Measurements from ENCODE around the gene PXYLP1. TPM values are rescaled to one million over a fixed set of nuclear protein-coding genes. Genes with fewer than 3 reads are reported as not detected.

Gene PXYLP1
- total RNA-seq, 3 donors from 2014 or later (not counting 1 experiment from before 2014, with no cell fraction given): 13.0 to 32.4 (median 21.7) TPM

DNA sequence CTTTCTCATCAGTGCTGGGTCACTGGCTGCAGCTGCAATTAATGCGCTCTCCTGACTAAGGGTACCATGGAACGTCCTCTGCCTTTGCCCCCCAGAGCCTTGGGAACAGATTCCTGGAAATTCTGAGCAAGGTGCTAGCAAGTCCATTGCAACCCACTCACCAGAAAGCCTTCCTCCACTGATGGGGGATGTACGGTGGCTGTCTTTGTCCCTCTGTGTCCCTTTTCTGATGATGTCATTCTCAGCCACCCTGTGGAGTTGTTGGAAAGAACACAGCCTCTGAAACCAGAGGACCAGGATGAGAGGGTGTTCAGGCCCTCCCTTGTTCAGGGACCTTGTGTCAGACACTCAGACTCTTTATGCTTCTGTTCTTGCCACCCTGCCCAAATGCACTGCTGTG, 98.6 kb downstream of the PXYLP1 start:
- H3K4me1 Mint-ChIP-seq: no peaks in the 10 kb centered on the region
- H3K36me3 Mint-ChIP-seq: no peaks in the 10 kb centered on the region
- no peak overlapping the region for H3K27ac Mint-ChIP-seq
- Histone ChIP-seq H3K36me3 (ENCODE audit: control insufficient read depth, insufficient read depth, low read length) (no peaks in the 10 kb centered on the region), H3K9me3 (ENCODE audit: control insufficient read depth, insufficient read depth, low read length) (no peaks in the 10 kb centered on the region), H3K27me3 (ENCODE audit: control insufficient read depth, insufficient read depth, low read length) (no peaks in the 10 kb centered on the region), H3K27ac (ENCODE audit: low read length) (no peak overlapping the region), H3K4me1 (ENCODE audit: control insufficient read depth, insufficient read depth, low read length) (no peaks in the 10 kb centered on the region), H3K4me3 (ENCODE audit: low read length) (no peak overlapping the region)
- H3K27me3 Mint-ChIP-seq (ENCODE audit: low read depth in 2 of 2): peaks cover 0 to 12% of the 10 kb centered on the region in 2 donors
- H3K4me3 Mint-ChIP-seq: no peak overlapping the region
- 95% methylated on average over 3 of the region's 3 CpGs for WGBS (ENCODE audit: insufficient coverage)
- intact Hi-C loops (cut with micrococcal nuclease): no loop called here
- TF ChIP-seq, protein P1, sequence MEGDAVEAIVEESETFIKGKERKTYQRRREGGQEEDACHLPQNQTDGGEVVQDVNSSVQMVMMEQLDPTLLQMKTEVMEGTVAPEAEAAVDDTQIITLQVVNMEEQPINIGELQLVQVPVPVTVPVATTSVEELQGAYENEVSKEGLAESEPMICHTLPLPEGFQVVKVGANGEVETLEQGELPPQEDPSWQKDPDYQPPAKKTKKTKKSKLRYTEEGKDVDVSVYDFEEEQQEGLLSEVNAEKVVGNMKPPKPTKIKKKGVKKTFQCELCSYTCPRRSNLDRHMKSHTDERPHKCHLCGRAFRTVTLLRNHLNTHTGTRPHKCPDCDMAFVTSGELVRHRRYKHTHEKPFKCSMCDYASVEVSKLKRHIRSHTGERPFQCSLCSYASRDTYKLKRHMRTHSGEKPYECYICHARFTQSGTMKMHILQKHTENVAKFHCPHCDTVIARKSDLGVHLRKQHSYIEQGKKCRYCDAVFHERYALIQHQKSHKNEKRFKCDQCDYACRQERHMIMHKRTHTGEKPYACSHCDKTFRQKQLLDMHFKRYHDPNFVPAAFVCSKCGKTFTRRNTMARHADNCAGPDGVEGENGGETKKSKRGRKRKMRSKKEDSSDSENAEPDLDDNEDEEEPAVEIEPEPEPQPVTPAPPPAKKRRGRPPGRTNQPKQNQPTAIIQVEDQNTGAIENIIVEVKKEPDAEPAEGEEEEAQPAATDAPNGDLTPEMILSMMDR (IDR thresholded peaks at IDR 0.05): no peak
- no peaks in the 10 kb centered on the region for H3K9me3 Mint-ChIP-seq
- ATAC-seq (no peak), DNase-seq (no peak)

DNA sequence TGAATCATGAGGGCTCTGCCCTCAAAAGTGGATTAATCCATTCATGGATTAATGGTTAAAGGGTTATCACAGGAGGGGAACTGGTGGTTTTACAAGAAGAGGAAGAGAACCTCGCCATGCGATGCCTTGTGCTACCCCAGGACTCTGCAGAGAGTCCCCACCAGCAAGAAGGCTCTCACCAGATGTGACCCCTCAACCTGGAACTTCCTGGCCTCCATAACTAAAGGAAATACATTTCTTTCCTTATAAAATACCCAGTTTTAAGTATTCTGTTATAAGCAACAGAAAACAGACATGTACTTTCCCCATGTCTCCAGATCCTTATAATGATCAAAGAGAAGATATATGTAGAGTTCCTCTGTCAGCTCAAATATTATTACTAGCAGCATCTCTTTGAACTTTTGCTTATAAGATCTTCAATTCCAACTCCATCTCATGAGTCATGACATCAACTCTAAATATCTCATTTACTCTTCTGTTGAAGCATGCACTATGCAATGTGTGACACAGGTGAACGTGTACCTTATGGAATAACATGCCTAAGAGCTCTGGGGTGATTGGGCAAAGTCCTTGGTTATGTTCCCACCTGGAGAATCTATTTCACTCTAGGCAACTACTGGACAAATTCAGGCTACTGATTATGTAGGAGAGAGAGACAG, 99.2 kb downstream of the PXYLP1 start:
- no peak for ATAC-seq
- Mint-ChIP-seq H3K4me1 (no peaks in the 10 kb centered on the region), H3K4me3 (no peak overlapping the region), H3K9me3 (no peaks in the 10 kb centered on the region), H3K27ac (no peak overlapping the region), H3K36me3 (no peaks in the 10 kb centered on the region), H3K27me3 (ENCODE audit: low read depth in 2 of 2) (peaks cover 0 to 12% of the 10 kb centered on the region in 2 donors)
- Histone ChIP-seq H3K9me3 (ENCODE audit: control insufficient read depth, insufficient read depth, low read length) (no peaks in the 10 kb centered on the region), H3K27me3 (ENCODE audit: control insufficient read depth, insufficient read depth, low read length) (no peaks in the 10 kb centered on the region), H3K27ac (ENCODE audit: low read length) (no peak overlapping the region), H3K4me3 (ENCODE audit: low read length) (no peak overlapping the region), H3K36me3 (ENCODE audit: control insufficient read depth, insufficient read depth, low read length) (no peaks in the 10 kb centered on the region), H3K4me1 (ENCODE audit: control insufficient read depth, insufficient read depth, low read length) (no peaks in the 10 kb centered on the region)
- intact Hi-C loops (cut with micrococcal nuclease): no loop called here
- TF ChIP-seq, protein P1 (IDR thresholded peaks at IDR 0.05): no peak
- WGBS (ENCODE audit: insufficient coverage): 83% methylated on average over 3 of the region's 3 CpGs
- no peak for DNase-seq

DNA sequence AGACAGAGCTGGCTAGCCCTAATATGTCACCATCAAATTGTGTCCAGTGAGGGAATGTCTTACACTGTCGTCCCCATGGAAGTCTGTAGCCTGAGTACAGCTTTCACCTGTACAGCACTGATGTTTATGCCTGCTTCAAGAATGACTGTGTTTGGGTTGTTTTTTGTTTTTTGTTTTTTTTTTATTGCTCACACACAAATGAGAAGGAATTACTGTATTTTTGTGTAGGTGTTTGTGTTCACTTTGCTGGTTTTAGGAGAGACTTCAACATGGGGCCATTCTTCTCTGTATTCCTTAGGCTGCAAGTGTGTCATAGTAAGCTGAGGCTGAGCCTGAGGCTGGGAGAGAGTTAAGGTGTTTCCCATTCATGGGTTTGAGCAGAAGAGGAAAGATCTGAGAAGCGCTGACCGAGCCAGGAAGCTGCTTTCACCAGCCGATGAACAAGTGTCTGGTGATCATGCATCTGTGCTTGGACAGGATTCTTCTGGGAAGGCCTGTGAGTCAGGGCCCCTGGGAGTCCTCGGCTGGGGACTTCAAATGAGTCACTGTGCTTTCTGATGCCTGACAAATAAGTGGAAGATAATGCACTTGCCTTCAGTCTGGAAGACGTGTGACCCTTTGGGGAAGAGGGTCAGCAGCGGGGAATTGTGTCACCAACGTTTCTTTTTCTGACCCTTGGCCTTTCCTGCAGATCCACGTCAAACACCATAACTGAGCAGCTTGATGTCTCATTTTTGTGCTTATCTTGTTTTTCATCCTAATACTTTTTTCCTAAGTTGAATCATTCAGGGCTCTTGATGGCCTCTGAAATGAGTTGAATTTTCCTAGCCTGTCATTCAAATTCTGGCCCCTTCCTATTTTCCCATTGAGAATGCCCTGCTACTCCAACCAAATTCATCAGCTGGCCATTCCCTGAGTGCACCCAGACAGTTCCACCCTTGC, 100.0 kb downstream of the PXYLP1 start:
- Histone ChIP-seq H3K27me3 (ENCODE audit: control insufficient read depth, insufficient read depth, low read length) (no peaks in the 10 kb centered on the region), H3K4me3 (ENCODE audit: low read length) (no peak overlapping the region), H3K36me3 (ENCODE audit: control insufficient read depth, insufficient read depth, low read length) (no peaks in the 10 kb centered on the region), H3K4me1 (ENCODE audit: control insufficient read depth, insufficient read depth, low read length) (no peaks in the 10 kb centered on the region), H3K27ac (ENCODE audit: low read length) (no peak overlapping the region), H3K9me3 (ENCODE audit: control insufficient read depth, insufficient read depth, low read length) (no peaks in the 10 kb centered on the region)
- no peak overlapping the region for H3K4me3 Mint-ChIP-seq
- no peaks in the 10 kb centered on the region for H3K4me1 Mint-ChIP-seq
- H3K27ac Mint-ChIP-seq: no peak overlapping the region
- H3K36me3 Mint-ChIP-seq: no peaks in the 10 kb centered on the region
- no peaks in the 10 kb centered on the region for H3K9me3 Mint-ChIP-seq
- DNase-seq (no peak), ATAC-seq (no peak)
- TF ChIP-seq, protein P1 (IDR thresholded peaks at IDR 0.05): no peak
- 81% methylated on average over 9 of the region's 9 CpGs for WGBS (ENCODE audit: insufficient coverage)
- intact Hi-C loops (cut with micrococcal nuclease): no loop called here
- peaks cover 0 to 9% of the 10 kb centered on the region in 2 donors for H3K27me3 Mint-ChIP-seq (ENCODE audit: low read depth in 2 of 2)
